HepG2 (cell line): Measurements from ENCODE around the gene PARP16. TPM values are rescaled to one million over a fixed set of nuclear protein-coding genes. Genes with fewer than 3 reads are reported as not detected.
A peak's percentile ranks its signal among the peaks of the same experiment; 100 is the strongest.

Experiments
- CENPT ChIP-seq: sonication (generic); formaldehyde crosslinking; IDR thresholded peaks from 2 replicates; pipeline ENCODE4 v1.8.0; 2022; ENCODE audit warnings: low read depth, mild to moderate bottlenecking, moderate library complexity, missing genetic modification reagents
- CREB3 ChIP-seq: sonication (generic); formaldehyde crosslinking; IDR thresholded peaks from 2 replicates; pipeline ENCODE4 v1.5.0; 2020; ENCODE audit warnings: missing genetic modification reagents
- CTCF ChIP-seq: sonication (generic); formaldehyde crosslinking; IDR thresholded peaks from 2 replicates; pipeline ENCODE4 v1.5.0; 2020; ENCODE audit warnings: mild to moderate bottlenecking, missing genetic modification reagents, moderate library complexity
- GMEB1 ChIP-seq: sonication (generic); formaldehyde crosslinking; IDR thresholded peaks from 2 replicates; pipeline ENCODE4 v1.5.1; 2020; ENCODE audit warnings: missing genetic modification reagents, mild to moderate bottlenecking, borderline replicate concordance
- GZF1 ChIP-seq: sonication (generic); formaldehyde crosslinking; IDR thresholded peaks from 2 replicates; pipeline ENCODE4 v1.5.1; 2020; ENCODE audit warnings: mild to moderate bottlenecking, missing genetic modification reagents
- KDM2A ChIP-seq: sonication (generic); formaldehyde crosslinking; IDR thresholded peaks from 2 replicates; pipeline ENCODE4 v1.4.0; 2020; ENCODE audit warnings: low read depth, missing genetic modification reagents, borderline replicate concordance
- MIER3 ChIP-seq: IDR thresholded peaks from 2 replicates; pipeline ENCODE4 v1.6.1; 2016; ENCODE audit warnings: missing compliant biosample characterization, borderline replicate concordance
- NFIC ChIP-seq: IDR thresholded peaks from 2 replicates; pipeline ENCODE4 v1.6.1; 2012; ENCODE audit warnings: mild to moderate bottlenecking, low read length, inconsistent platforms
- NPAS2 ChIP-seq: sonication (generic); formaldehyde crosslinking; IDR thresholded peaks from 2 replicates; pipeline ENCODE4 v1.8.0; 2022; ENCODE audit warnings: mild to moderate bottlenecking, missing genetic modification reagents, borderline replicate concordance
- SMARCC2 ChIP-seq: fragments of 450-650 bp; IDR thresholded peaks from 2 replicates; pipeline ENCODE4 v1.6.1; 2017; ENCODE audit warnings: antibody characterized with exemption, mild to moderate bottlenecking
- SP5 ChIP-seq: IDR thresholded peaks from 2 replicates; pipeline ENCODE4 v1.6.1; 2016; ENCODE audit warnings: low read depth, borderline replicate concordance
- SRF ChIP-seq: IDR thresholded peaks from 2 replicates; pipeline ENCODE4 v1.6.1; 2011; ENCODE audit warnings: mild to moderate bottlenecking, low read depth, low read length, moderate library complexity
- TFE3 ChIP-seq: IDR thresholded peaks from 2 replicates; pipeline ENCODE4 v1.6.1; 2016
- YEATS2 ChIP-seq: sonication (generic); formaldehyde crosslinking; IDR thresholded peaks from 2 replicates; pipeline ENCODE4 v1.4.0; 2020; ENCODE audit warnings: missing genetic modification reagents, borderline replicate concordance
- ZBTB34 ChIP-seq: sonication (generic); formaldehyde crosslinking; IDR thresholded peaks from 2 replicates; pipeline ENCODE4 v1.8.0; 2022; ENCODE audit warnings: mild to moderate bottlenecking, missing genetic modification reagents
- ZNF124 ChIP-seq: sonication (generic); formaldehyde crosslinking; IDR thresholded peaks from 2 replicates; pipeline ENCODE4 v1.4.0; 2020; ENCODE audit warnings: missing genetic modification reagents
- ZNF24 ChIP-seq: fragments of 450-650 bp; IDR thresholded peaks from 2 replicates; pipeline ENCODE4 v1.6.1; 2017; ENCODE audit warnings: antibody characterized with exemption, mild to moderate bottlenecking
- ZNF704 ChIP-seq: sonication (generic); formaldehyde crosslinking; IDR thresholded peaks from 2 replicates; pipeline ENCODE4 v1.8.1; 2023; ENCODE audit warnings: mild to moderate bottlenecking, inconsistent platforms, moderate library complexity, missing genetic modification reagents, borderline replicate concordance
- ZNF780A ChIP-seq: sonication (generic); formaldehyde crosslinking; IDR thresholded peaks from 2 replicates; pipeline ENCODE4 v1.8.0; 2022; ENCODE audit warnings: mild to moderate bottlenecking, missing genetic modification reagents, moderate library complexity
- ZSCAN25 ChIP-seq: sonication (generic); formaldehyde crosslinking; IDR thresholded peaks from 2 replicates; pipeline ENCODE4 v1.8.0; 2022; ENCODE audit warnings: mild to moderate bottlenecking, missing genetic modification reagents
- polyA plus RNA-seq, 8 experiments: library from polyadenylated mRNA; depleted of rRNA in 3 of 8; stranded (reverse) in 7 of 8; unstranded in 1 of 8; fragments of >200 nt; fragmentation: Illumina TruSeq in 4 of 8; extraction: Trizol in 4 of 8; gene quantifications; 2 replicates each; pipeline versions ENCODE4 v1.2.1 to v1.2.3, GENCODE V29; 2011 to 2016; ENCODE audit warnings: low read depth in 4 of 8, missing spikeins in 1 of 8, mixed read lengths in 1 of 8; ENCODE audit not compliant: insufficient read depth in 1 of 8
- total RNA-seq, 5 experiments: library from RNA; depleted of rRNA; stranded (reverse); fragments of >200 nt; fragmentation: Illumina TruSeq; extraction: Trizol; gene quantifications; 2 replicates each; pipeline ENCODE4 v1.2.3, GENCODE V29; 2016; ENCODE audit warnings: low read depth in 1 of 5

The PARP16 gene
- total and polyA plus RNA-seq, 2 of the 13 experiments (the other 11 are each of a cell fraction or from before 2014, with no cell fraction given), result 6.8 to 7.6 TPM

- TF ChIP-seq ZNF124 (peak; percentile 88), TFE3 (CRISPR knock-in tag) (peak; percentile 68), CREB3 (no peak; the same call in 1 of the 2 replicates), NPAS2 (CRISPR knock-in tag) (no peak), ZNF704 (CRISPR knock-in tag) (no peak), GMEB1 (CRISPR knock-in tag) (peak; percentile 57; the same call in 1 of the 2 replicates), ZNF24 (no peak; the same call in 1 of the 2 replicates), YEATS2 (peak; percentile 62; the same call in 1 of the 2 replicates), ZNF780A (CRISPR knock-in tag) (peak; percentile 75; the same call in 1 of the 2 replicates), KDM2A (CRISPR knock-in tag) (peak; percentile 43), CTCF (CRISPR knock-in tag) (peak; percentile 78), CENPT (CRISPR knock-in tag) (no peak), ZBTB34 (no peak), ZSCAN25 (CRISPR knock-in tag) (no peak), NFIC (peak; percentile 95), MIER3 (peak; percentile 55; the same call in 1 of the 2 replicates), SP5 (peak; percentile 31; the same call in 1 of the 2 replicates), SMARCC2 (no peak), GZF1 (CRISPR knock-in tag) (no peak), SRF (no peak)
Observed at GRCh38 chr15:65304381-65305149, 17.9 kb upstream of the PARP16 start, which contains the start of gene RNU5B-1 (continued).
